C4-2B (cell line): ENCODE measurements around the gene HTR6.

Experiments
- H3K27ac ChIP-seq: fragments of 450-650 bp; 2 replicates; pipeline ENCODE4 v1.5.1; 2017
- ZFX ChIP-seq: fragments of 450-650 bp; IDR thresholded peaks from 2 replicates; pipeline ENCODE4 v1.6.1; 2017
- TF ChIP-seq, protein P1 (sequence below): fragments of 450-650 bp; conservative IDR thresholded peaks from 2 replicates; pipeline ENCODE4 v1.5.1; 2017; ENCODE audit warnings: mild to moderate bottlenecking

Gene HTR6

DNA sequence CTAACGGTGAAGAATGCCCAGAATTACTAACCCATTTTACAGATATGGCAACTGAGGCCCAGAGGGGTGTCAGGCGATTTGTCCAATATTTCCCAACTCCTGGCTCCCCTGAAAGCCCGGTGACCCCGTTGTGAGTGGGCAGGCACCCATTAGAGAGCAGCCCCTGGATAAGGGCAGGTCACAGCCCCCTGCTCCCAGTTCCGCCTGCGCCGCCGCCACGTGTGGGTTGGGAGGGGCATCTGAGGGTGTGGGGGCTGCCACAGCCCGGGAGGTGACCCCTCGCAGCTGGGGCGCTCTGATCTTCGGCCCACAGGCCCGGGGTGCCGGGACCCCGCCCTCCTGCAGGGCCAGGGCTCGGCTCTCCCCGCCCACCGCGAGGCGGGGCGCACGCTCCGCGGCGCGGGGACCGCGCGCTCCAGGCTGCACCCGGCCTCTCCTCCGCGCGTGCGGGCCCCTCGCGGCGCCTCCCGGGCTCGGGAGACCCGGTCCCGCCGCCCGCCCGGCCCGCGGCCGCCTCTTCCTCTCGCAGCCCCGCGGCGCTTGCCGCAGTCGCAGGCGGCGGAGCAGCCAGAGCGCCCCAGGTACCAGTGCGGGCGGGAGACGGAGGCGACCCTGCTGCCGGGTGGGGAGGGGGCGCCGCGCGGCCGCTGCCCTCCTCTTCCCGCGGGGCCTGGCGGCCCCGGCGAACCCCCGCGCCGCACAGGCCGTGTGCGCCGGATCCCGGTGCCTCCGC, at the start of gene HTR6:
HTR6 (plus strand) TSS at position 423 of the 733 bp plus-strand sequence. CDS start 879 bp downstream, outside the sequence.
- TF ChIP-seq, protein P1, sequence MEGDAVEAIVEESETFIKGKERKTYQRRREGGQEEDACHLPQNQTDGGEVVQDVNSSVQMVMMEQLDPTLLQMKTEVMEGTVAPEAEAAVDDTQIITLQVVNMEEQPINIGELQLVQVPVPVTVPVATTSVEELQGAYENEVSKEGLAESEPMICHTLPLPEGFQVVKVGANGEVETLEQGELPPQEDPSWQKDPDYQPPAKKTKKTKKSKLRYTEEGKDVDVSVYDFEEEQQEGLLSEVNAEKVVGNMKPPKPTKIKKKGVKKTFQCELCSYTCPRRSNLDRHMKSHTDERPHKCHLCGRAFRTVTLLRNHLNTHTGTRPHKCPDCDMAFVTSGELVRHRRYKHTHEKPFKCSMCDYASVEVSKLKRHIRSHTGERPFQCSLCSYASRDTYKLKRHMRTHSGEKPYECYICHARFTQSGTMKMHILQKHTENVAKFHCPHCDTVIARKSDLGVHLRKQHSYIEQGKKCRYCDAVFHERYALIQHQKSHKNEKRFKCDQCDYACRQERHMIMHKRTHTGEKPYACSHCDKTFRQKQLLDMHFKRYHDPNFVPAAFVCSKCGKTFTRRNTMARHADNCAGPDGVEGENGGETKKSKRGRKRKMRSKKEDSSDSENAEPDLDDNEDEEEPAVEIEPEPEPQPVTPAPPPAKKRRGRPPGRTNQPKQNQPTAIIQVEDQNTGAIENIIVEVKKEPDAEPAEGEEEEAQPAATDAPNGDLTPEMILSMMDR: no peak
- no peak for TF ChIP-seq ZFX
- no peak within 1 kb of the TSS for H3K27ac ChIP-seq

GRCh38 chr1:19615438-19615837, 49.2 kb upstream of the HTR6 start:
- no peak overlapping the region; the same call in 1 of the 2 replicates for H3K27ac ChIP-seq
- no peak for TF ChIP-seq ZFX
- TF ChIP-seq, protein P1: no peak

DNA sequence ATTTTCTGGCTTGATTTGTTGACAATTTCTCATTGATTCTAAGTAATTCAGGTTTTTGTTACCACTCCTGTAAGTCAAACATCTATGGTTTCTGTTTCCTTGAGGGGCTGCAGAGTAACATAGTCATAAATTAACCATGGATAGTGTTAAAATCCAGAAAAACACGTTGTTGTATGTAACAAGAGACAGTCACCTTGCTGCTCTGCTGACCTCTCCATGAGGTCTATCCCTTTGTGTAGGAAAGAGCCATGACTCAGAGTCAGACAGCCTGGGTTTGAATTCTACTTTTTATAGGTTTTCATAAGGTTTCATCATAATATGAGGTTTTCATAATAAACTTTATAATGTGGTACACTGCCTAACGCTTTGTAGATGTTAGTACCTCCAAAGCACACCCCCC, 48.2 kb upstream of the HTR6 start:
- no peak overlapping the region for H3K27ac ChIP-seq
- TF ChIP-seq ZFX: no peak
- TF ChIP-seq, protein P1: no peak

GRCh38 chr1:19617376-19617775, 47.3 kb upstream of the HTR6 start:
- H3K27ac ChIP-seq: no peak overlapping the region
- TF ChIP-seq, protein P1: no peak
- no peak for TF ChIP-seq ZFX

GRCh38 chr1:19618428-19618827, 46.2 kb upstream of the HTR6 start:
- no peak overlapping the region for H3K27ac ChIP-seq
- TF ChIP-seq, protein P1: no peak
- TF ChIP-seq ZFX: no peak

- TF ChIP-seq ZFX: no peak
- TF ChIP-seq, protein P1: no peak
- no peak overlapping the region for H3K27ac ChIP-seq
Observed at GRCh38 chr1:19619697-19620384, 44.8 kb upstream of the HTR6 start.

DNA sequence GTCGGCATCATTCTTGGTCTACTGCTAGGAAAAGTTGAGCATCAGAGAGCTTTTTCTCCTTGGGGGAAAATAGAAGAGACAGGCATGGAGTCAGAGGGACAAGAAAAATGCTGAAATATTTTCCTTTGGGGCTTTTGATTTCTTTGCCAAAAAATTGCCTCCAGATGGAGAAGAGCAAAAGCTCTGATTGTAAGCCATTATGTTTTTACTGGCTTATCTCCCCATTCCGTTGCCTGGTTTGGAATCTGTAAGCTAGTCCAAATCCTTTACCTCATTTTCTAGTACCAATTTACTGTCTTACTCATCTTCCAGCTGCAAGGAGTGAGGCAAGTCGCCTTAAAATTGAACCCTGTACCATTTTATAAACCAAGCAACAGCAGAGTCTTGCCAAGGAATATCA, 43.9 kb upstream of the HTR6 start:
- H3K27ac ChIP-seq: no peak overlapping the region
- TF ChIP-seq, protein P1: no peak
- TF ChIP-seq ZFX: no peak
